ENCODE results near the gene ZC3H10. TPM values are rescaled to one million over a fixed set of nuclear protein-coding genes. Genes with fewer than 3 reads are reported as not detected.

ZC3H10 gene
- total RNA-seq, 6 donors from 2014 or later: 2.1 to 22.0 (median 6.4) TPM

- ATAC-seq (ENCODE audit: low FRiP score in 2 of 2): peak; percentile 50 to 85
- TF ChIP-seq POLR2AphosphoS5 (IDR thresholded peaks at IDR 0.05) (no peak), CTCF (IDR thresholded peaks at IDR 0.05) (peak; percentile 23 to 79 (median 70)), EP300 (IDR thresholded peaks at IDR 0.05) (no peak), POLR2A (IDR thresholded peaks at IDR 0.05) (peak in 1 of 4 donors; percentile 32)
- H3K4me1 ChIP-seq: peaks cover 23 to 39% (median 31%) of the 10 kb centered on the region in 4 donors
- no peaks in the 10 kb centered on the region for H3K27me3 ChIP-seq
- no peaks in the 10 kb centered on the region for H3K9me3 ChIP-seq
- WGBS, 2 donors: 11 to 13% methylated on average over 10 to 12 of the region's 12 CpGs
- peak overlapping the region; percentile 89 to 95 (median 94) for H3K27ac ChIP-seq
- H3K36me3 ChIP-seq: no peaks in the 10 kb centered on the region
- H3K4me3 ChIP-seq: peak overlapping the region; percentile 54 to 66 (median 60)
- peak in 1 of 2 donors; percentile 70 for DNase-seq
These were observed 33.6 kb downstream of the ZC3H10 start for GRCh38 chr12:56151672-56152131.

GRCh38 chr12:56152132-56152755 lies 34.2 kb downstream of the ZC3H10 start, which contains the start of gene MYL6B:
MYL6B (plus strand) TSS chr12:56152587; CDS start chr12:56153919, 1,332 bp downstream.
- Histone ChIP-seq H3K9me3 (no peaks in the 10 kb centered on the region), H3K27ac (peak within 1 kb of the TSS; percentile 89 to 95 (median 94)), H3K4me1 (peaks cover 26 to 39% (median 29%) of the 10 kb centered on the region in 4 donors), H3K27me3 (no peaks in the 10 kb centered on the region), H3K4me3 (peak within 1 kb of the TSS; percentile 54 to 66 (median 60)), H3K36me3 (no peaks in the 10 kb centered on the region)
- TF ChIP-seq EP300 (IDR thresholded peaks at IDR 0.05): peak in 1 of 4 donors; percentile 2
- TF ChIP-seq POLR2A (IDR thresholded peaks at IDR 0.05): peak in 2 of 4 donors; percentile 56 to 72
- TF ChIP-seq CTCF (IDR thresholded peaks at IDR 0.05): no peak
- TF ChIP-seq POLR2AphosphoS5 (IDR thresholded peaks at IDR 0.05): peak; percentile 91 to 96
- DNase-seq: peak; percentile 96 to 97
- WGBS, 2 donors: 0% methylated on average over 13 to 37 of the region's 37 CpGs
- peak; percentile 96 to 99 for ATAC-seq (ENCODE audit: low FRiP score in 2 of 2)

- DNase-seq: no peak
- Histone ChIP-seq H3K9me3 (no peaks in the 10 kb centered on the region), H3K27ac (peak overlapping the region; percentile 89 to 95 (median 94)), H3K4me1 (peaks cover 27 to 42% (median 29%) of the 10 kb centered on the region in 4 donors), H3K4me3 (peak overlapping the region; percentile 54 to 66 (median 60)), H3K27me3 (no peaks in the 10 kb centered on the region), H3K36me3 (no peaks in the 10 kb centered on the region)
- no peak for ATAC-seq (ENCODE audit: low FRiP score in 2 of 2)
- no peak for TF ChIP-seq POLR2A (IDR thresholded peaks at IDR 0.05)
- TF ChIP-seq EP300 (IDR thresholded peaks at IDR 0.05): no peak
- TF ChIP-seq CTCF (IDR thresholded peaks at IDR 0.05): no peak
- no peak for TF ChIP-seq POLR2AphosphoS5 (IDR thresholded peaks at IDR 0.05)
- 2 to 11% methylated on average over 6 to 8 of the region's 8 CpGs for WGBS, 2 donors
These were observed 35.0 kb downstream of the ZC3H10 start for GRCh38 chr12:56152756-56153677.

- TF ChIP-seq POLR2A (IDR thresholded peaks at IDR 0.05): no peak
- no peak for TF ChIP-seq POLR2AphosphoS5 (IDR thresholded peaks at IDR 0.05)
- TF ChIP-seq CTCF (IDR thresholded peaks at IDR 0.05): no peak
- TF ChIP-seq EP300 (IDR thresholded peaks at IDR 0.05): no peak
- H3K27me3 ChIP-seq: no peaks in the 10 kb centered on the region
- WGBS, 2 donors: 83 to 88% methylated on average over 4 to 5 of the region's 5 CpGs
- peaks cover 27 to 42% (median 29%) of the 10 kb centered on the region in 4 donors for H3K4me1 ChIP-seq
- no peaks in the 10 kb centered on the region for H3K36me3 ChIP-seq
- no peak overlapping the region for H3K4me3 ChIP-seq
- ATAC-seq (ENCODE audit: low FRiP score in 2 of 2) (no peak), DNase-seq (no peak)
- no peak overlapping the region for H3K27ac ChIP-seq
- no peaks in the 10 kb centered on the region for H3K9me3 ChIP-seq
These were observed 35.6 kb downstream of the ZC3H10 start for GRCh38 chr12:56153678-56154065.

All from upper lobe of left lung (tissue), 6 donors.